HEK293 (cell line): Measurements from ENCODE around the gene RBM45.

Source experiments
- CTCF ChIA-PET: fragments of 350-600 bp; formaldehyde crosslinking; extraction: SDS; loops from one replicate; lab custom pipeline; 2021; ENCODE audit warnings: antibody characterized with exemption; lab: Yijun Ruan, JAX
- POLR2A ChIA-PET: fragments of 300-600 bp; formaldehyde crosslinking; extraction: SDS; loops from one replicate; lab custom pipeline; 2020; ENCODE audit warnings: antibody characterized with exemption, inconsistent platforms; lab: Yijun Ruan, JAX
- H3K27ac ChIP-seq: fragments of 200-500 bp; sonication (Bioruptor generic); 2 replicates; pipeline ENCODE4 v1.5.1; 2014; ENCODE audit warnings: low read depth, low read length, control low read depth, inconsistent platforms; ENCODE audit errors: extremely low read depth
- H3K36me3 ChIP-seq, 2 experiments: fragments of 200-500 bp in 1 of 2; sonication (Bioruptor generic) in 1 of 2; 1 replicate in 1 of 2; 2 replicates in 1 of 2; pipeline ENCODE4 v1.5.1; 2014 to 2017; ENCODE audit warnings: inconsistent platforms in 2 of 2, low read length in 2 of 2; ENCODE audit not compliant: control insufficient read depth in 2 of 2, insufficient read depth in 1 of 2
- H3K4me1 ChIP-seq: fragments of 200-500 bp; sonication (Bioruptor generic); 2 replicates; pipeline ENCODE4 v1.5.1; 2014; ENCODE audit warnings: mild to moderate bottlenecking, low read length, inconsistent platforms; ENCODE audit not compliant: control insufficient read depth, insufficient read depth
- H3K4me3 ChIP-seq: 2 replicates; pipeline ENCODE4 v1.5.1; 2011; ENCODE audit warnings: low read depth, mild to moderate bottlenecking, control low read depth, low read length, moderate library complexity
- H3K9me3 ChIP-seq: fragments of 200-500 bp; sonication (Bioruptor generic); 2 replicates; pipeline ENCODE4 v1.5.1; 2014; ENCODE audit warnings: low read depth, low read length, inconsistent platforms; ENCODE audit not compliant: control insufficient read depth, insufficient read depth
- GLIS2 ChIP-seq: fragments of 450-650 bp; formaldehyde crosslinking; IDR thresholded peaks from 2 replicates; pipeline ENCODE4 v1.5.1; 2016; ENCODE audit warnings: missing biosample characterization, missing genetic modification characterization
- HOXC10 ChIP-seq: sonication (generic); formaldehyde crosslinking; IDR thresholded peaks from 2 replicates; pipeline ENCODE4 v1.8.1; 2023; ENCODE audit warnings: mild to moderate bottlenecking, missing genetic modification reagents
- KLF8 ChIP-seq: fragments of 450-650 bp; formaldehyde crosslinking; IDR thresholded peaks from 2 replicates; pipeline ENCODE4 v1.5.1; 2016; ENCODE audit warnings: missing biosample characterization, missing genetic modification characterization
- PRDM1 ChIP-seq: fragments of 450-650 bp; formaldehyde crosslinking; IDR thresholded peaks from 2 replicates; pipeline ENCODE4; 2016; ENCODE audit warnings: missing biosample characterization, missing genetic modification characterization
- TRIM28 ChIP-seq: IDR thresholded peaks from 2 replicates; pipeline ENCODE4 v1.6.1; 2011; ENCODE audit warnings: low read length, control low read depth, borderline replicate concordance
- ZFP3 ChIP-seq: fragments of 450-650 bp; formaldehyde crosslinking; IDR thresholded peaks from 2 replicates; pipeline ENCODE4 v1.5.1; 2016; ENCODE audit warnings: low read depth, missing biosample characterization, missing genetic modification characterization
- ZNF157 ChIP-seq: fragments of 450-650 bp; formaldehyde crosslinking; IDR thresholded peaks from 2 replicates; pipeline ENCODE4 v1.5.1; 2016; ENCODE audit warnings: missing biosample characterization, missing genetic modification characterization
- ZNF366 ChIP-seq: fragments of 450-650 bp; formaldehyde crosslinking; conservative IDR thresholded peaks from 2 replicates; pipeline ENCODE4 v1.5.1; 2016; ENCODE audit warnings: missing biosample characterization, missing genetic modification characterization
- ZNF416 ChIP-seq: fragments of 450-650 bp; formaldehyde crosslinking; IDR thresholded peaks from 2 replicates; pipeline ENCODE4 v1.5.1; 2016; ENCODE audit warnings: missing biosample characterization, missing genetic modification characterization
- ZNF423 ChIP-seq: fragments of 450-650 bp; formaldehyde crosslinking; IDR thresholded peaks from 2 replicates; pipeline ENCODE4 v1.5.1; 2016; ENCODE audit warnings: missing biosample characterization, missing genetic modification characterization
- ZNF621 ChIP-seq: fragments of 450-650 bp; formaldehyde crosslinking; IDR thresholded peaks from 2 replicates; pipeline ENCODE4 v1.5.1; 2017; ENCODE audit warnings: missing biosample characterization, missing genetic modification characterization
- ZNF664 ChIP-seq: fragments of 450-650 bp; formaldehyde crosslinking; IDR thresholded peaks from 2 replicates; pipeline ENCODE4 v1.5.1; 2016; ENCODE audit warnings: missing biosample characterization, missing genetic modification characterization
- ZSCAN30 ChIP-seq: fragments of 450-650 bp; IDR thresholded peaks from 2 replicates; pipeline ENCODE4 v1.5.1; 2018; ENCODE audit warnings: missing biosample characterization, mild to moderate bottlenecking, missing genetic modification characterization, moderate library complexity
- TF ChIP-seq, protein P1 (sequence below): fragments of 450-650 bp; formaldehyde crosslinking; IDR thresholded peaks from 2 replicates; pipeline ENCODE4; 2016; ENCODE audit warnings: missing biosample characterization, missing genetic modification characterization
- TF ChIP-seq, protein P2 (sequence below): fragments of 450-650 bp; formaldehyde crosslinking; IDR thresholded peaks from 2 replicates; pipeline ENCODE4 v1.5.1; 2016; ENCODE audit warnings: missing biosample characterization, missing genetic modification characterization
- TF ChIP-seq, protein P3 (sequence below): fragments of 450-650 bp; formaldehyde crosslinking; IDR thresholded peaks from 2 replicates; pipeline ENCODE4 v1.5.1; 2016; ENCODE audit warnings: missing biosample characterization, missing genetic modification characterization
- TF ChIP-seq, protein P4 (sequence below): fragments of 450-650 bp; formaldehyde crosslinking; IDR thresholded peaks from 2 replicates; pipeline ENCODE4 v1.5.1; 2016; ENCODE audit warnings: missing biosample characterization, missing genetic modification characterization
- TF ChIP-seq, protein P5 (sequence below): fragments of 450-650 bp; formaldehyde crosslinking; IDR thresholded peaks from 2 replicates; pipeline ENCODE4 v1.5.1; 2016; ENCODE audit warnings: missing biosample characterization, missing genetic modification characterization
- TF ChIP-seq, protein P6 (sequence below): fragments of 450-650 bp; formaldehyde crosslinking; IDR thresholded peaks from 2 replicates; pipeline ENCODE4 v1.5.1; 2016; ENCODE audit warnings: missing biosample characterization, missing genetic modification characterization
- TF ChIP-seq, protein P7 (sequence below): IDR thresholded peaks from 2 replicates; pipeline ENCODE4 v1.6.1; 2011; ENCODE audit warnings: mild to moderate bottlenecking, low read depth, low read length, borderline replicate concordance

RBM45 gene

DNA sequence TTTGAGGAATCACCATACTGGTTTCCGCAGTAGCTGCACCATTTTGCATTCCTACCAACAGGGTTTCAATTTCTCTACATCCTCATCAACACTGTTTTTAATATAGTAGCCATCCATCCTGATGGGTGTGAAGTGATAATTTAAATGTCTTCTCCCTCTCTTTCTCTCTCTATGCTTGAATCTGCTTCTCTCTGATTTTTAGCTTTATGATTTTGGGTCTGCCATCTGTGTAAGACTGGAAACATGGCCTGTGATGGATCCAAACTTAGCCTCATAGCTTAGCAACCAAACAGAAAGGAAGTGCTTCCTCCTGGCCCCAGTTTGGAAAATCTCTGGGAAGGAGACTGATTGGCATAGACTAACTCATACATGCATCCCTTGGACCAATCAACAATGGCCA is 48.4 kb downstream of the RBM45 start:
- no peak for TF ChIP-seq TRIM28
- TF ChIP-seq GLIS2 (tag by site-specific recombination), result no peak
- TF ChIP-seq, protein P1, sequence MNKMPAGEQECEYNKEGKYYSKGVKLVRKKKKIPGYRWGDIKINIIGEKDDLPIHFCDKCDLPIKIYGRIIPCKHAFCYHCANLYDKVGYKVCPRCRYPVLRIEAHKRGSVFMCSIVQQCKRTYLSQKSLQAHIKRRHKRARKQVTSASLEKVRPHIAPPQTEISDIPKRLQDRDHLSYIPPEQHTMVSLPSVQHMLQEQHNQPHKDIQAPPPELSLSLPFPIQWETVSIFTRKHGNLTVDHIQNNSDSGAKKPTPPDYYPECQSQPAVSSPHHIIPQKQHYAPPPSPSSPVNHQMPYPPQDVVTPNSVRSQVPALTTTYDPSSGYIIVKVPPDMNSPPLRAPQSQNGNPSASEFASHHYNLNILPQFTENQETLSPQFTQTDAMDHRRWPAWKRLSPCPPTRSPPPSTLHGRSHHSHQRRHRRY (tag by site-specific recombination), result no peak
- no peak for TF ChIP-seq ZNF157 (tag by site-specific recombination)
- CTCF ChIA-PET, result no interaction called here

DNA sequence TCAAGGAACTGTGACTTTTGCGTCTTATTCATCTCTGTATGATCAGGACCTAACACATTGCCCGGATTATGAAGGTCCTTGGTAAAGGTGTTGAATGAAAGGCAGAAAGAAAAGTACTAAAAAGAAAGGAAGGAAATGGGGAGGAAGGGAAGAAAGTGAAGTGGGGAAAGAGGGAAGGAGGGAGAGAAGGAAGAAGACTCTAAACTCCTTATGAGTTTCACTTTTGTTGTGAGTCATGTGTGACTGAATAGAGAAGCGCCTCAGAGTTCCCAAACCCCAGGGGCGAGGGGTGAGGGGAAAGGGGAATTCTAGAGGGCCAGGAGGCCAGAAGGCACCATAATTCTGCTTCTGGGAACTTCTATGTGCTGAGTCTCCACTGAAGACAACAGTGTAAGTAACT is 51.2 kb downstream of the RBM45 start:
- Histone ChIP-seq H3K27ac (no peak overlapping the region), H3K9me3 (no peaks in the 10 kb centered on the region), H3K4me1 (no peaks in the 10 kb centered on the region), H3K36me3 (no peaks in the 10 kb centered on the region), H3K4me3 (no peak overlapping the region)
- ChIA-PET CTCF (interaction anchor here (0.7 kb wide), 2 partner anchors 84 to 758 kb away, joined by 3 to 8 read pairs; no protein-coding TSS in a partner anchor), POLR2A (no interaction called here)
- TF ChIP-seq, protein P2, sequence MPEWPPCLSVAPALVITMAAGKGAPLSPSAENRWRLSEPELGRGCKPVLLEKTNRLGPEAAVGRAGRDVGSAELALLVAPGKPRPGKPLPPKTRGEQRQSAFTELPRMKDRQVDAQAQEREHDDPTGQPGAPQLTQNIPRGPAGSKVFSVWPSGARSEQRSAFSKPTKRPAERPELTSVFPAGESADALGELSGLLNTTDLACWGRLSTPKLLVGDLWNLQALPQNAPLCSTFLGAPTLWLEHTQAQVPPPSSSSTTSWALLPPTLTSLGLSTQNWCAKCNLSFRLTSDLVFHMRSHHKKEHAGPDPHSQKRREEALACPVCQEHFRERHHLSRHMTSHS (tag by site-specific recombination), result no peak
- TF ChIP-seq PRDM1 (tag by site-specific recombination) (peak; percentile 85), ZNF416 (tag by site-specific recombination) (no peak), ZNF366 (tag by site-specific recombination) (0 out of 2 replicates have a peak, but pooled peaks have one; percentile 20)
- TF ChIP-seq, protein P1 (tag by site-specific recombination), result no peak
- TF ChIP-seq, protein P3, sequence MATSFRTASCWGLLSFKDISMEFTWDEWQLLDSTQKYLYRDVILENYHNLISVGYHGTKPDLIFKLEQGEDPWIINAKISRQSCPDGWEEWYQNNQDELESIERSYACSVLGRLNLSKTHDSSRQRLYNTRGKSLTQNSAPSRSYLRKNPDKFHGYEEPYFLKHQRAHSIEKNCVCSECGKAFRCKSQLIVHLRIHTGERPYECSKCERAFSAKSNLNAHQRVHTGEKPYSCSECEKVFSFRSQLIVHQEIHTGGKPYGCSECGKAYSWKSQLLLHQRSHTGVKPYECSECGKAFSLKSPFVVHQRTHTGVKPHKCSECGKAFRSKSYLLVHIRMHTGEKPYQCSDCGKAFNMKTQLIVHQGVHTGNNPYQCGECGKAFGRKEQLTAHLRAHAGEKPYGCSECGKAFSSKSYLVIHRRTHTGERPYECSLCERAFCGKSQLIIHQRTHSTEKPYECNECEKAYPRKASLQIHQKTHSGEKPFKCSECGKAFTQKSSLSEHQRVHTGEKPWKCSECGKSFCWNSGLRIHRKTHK, result no peak
- TF ChIP-seq, protein P4, sequence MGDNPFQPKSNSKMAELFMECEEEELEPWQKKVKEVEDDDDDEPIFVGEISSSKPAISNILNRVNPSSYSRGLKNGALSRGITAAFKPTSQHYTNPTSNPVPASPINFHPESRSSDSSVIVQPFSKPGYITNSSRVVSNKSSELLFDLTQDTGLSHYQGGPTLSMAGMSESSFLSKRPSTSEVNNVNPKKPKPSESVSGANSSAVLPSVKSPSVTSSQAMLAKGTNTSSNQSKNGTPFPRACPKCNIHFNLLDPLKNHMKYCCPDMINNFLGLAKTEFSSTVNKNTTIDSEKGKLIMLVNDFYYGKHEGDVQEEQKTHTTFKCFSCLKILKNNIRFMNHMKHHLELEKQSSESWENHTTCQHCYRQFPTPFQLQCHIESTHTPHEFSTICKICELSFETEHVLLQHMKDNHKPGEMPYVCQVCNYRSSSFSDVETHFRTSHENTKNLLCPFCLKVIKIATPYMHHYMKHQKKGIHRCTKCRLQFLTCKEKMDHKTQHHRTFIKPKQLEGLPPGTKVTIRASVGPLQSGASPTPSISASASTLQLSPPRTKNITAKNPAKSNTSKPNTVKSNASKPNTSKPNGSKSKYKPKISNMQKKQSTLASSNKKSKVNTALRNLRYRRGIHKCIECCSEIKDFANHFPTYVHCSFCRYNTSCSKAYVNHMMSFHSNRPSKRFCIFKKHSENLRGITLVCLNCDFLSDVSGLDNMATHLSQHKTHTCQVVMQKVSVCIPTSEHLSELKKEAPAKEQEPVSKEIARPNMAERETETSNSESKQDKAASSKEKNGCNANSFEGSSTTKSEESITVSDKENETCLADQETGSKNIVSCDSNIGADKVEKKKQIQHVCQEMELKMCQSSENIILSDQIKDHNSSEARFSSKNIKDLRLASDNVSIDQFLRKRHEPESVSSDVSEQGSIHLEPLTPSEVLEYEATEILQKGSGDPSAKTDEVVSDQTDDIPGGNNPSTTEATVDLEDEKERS (tag by site-specific recombination), result no peak

More for the DNA sequence above, 48.4 kb downstream of the RBM45 start:
- no peak overlapping the region for H3K4me3 ChIP-seq
- H3K27ac ChIP-seq, result no peak overlapping the region
- no peaks in the 10 kb centered on the region for H3K9me3 ChIP-seq
- POLR2A ChIA-PET, result no interaction called here
- H3K36me3 ChIP-seq, result no peaks in the 10 kb centered on the region
- no peaks in the 10 kb centered on the region for H3K4me1 ChIP-seq

DNA sequence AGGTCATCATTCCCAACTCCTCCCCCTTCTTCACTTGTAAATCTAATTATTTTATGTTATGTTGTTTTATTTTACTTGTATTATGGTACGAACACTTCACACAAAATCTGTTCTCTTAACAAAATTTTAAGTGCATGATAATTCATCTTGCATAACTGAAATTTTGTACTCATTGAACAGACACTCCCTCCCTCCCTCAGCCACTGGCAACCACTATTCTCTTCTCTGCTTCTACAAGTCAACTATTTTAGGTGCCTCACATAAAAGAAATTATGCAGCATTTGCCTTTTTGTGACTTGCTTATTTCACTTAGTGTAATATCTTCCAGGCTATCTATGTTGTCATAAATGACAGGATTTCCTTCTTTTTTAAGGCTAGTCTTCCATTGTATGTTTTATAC is 51.7 kb downstream of the RBM45 start:
- no peaks in the 10 kb centered on the region for H3K4me1 ChIP-seq
- no peaks in the 10 kb centered on the region for H3K36me3 ChIP-seq
- ChIA-PET POLR2A (no interaction called here), CTCF (no interaction called here)
- no peaks in the 10 kb centered on the region for H3K9me3 ChIP-seq
- no peak overlapping the region for H3K4me3 ChIP-seq
- TF ChIP-seq ZFP3 (no peak), ZSCAN30 (tag by site-specific recombination) (no peak), HOXC10 (CRISPR knock-in tag) (no peak), KLF8 (tag by site-specific recombination) (no peak), ZNF664 (tag by site-specific recombination) (no peak), ZNF423 (tag by site-specific recombination) (no peak), ZNF621 (tag by site-specific recombination) (no peak)
- TF ChIP-seq, protein P5, sequence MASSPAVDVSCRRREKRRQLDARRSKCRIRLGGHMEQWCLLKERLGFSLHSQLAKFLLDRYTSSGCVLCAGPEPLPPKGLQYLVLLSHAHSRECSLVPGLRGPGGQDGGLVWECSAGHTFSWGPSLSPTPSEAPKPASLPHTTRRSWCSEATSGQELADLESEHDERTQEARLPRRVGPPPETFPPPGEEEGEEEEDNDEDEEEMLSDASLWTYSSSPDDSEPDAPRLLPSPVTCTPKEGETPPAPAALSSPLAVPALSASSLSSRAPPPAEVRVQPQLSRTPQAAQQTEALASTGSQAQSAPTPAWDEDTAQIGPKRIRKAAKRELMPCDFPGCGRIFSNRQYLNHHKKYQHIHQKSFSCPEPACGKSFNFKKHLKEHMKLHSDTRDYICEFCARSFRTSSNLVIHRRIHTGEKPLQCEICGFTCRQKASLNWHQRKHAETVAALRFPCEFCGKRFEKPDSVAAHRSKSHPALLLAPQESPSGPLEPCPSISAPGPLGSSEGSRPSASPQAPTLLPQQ (tag by site-specific recombination), result no peak
- TF ChIP-seq, protein P6, sequence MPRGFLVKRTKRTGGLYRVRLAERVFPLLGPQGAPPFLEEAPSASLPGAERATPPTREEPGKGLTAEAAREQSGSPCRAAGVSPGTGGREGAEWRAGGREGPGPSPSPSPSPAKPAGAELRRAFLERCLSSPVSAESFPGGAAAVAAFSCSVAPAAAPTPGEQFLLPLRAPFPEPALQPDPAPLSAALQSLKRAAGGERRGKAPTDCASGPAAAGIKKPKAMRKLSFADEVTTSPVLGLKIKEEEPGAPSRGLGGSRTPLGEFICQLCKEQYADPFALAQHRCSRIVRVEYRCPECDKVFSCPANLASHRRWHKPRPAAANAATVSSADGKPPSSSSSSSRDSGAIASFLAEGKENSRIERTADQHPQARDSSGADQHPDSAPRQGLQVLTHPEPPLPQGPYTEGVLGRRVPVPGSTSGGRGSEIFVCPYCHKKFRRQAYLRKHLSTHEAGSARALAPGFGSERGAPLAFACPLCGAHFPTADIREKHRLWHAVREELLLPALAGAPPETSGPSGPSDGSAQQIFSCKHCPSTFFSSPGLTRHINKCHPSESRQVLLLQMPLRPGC, result no peak
- TF ChIP-seq, protein P7, sequence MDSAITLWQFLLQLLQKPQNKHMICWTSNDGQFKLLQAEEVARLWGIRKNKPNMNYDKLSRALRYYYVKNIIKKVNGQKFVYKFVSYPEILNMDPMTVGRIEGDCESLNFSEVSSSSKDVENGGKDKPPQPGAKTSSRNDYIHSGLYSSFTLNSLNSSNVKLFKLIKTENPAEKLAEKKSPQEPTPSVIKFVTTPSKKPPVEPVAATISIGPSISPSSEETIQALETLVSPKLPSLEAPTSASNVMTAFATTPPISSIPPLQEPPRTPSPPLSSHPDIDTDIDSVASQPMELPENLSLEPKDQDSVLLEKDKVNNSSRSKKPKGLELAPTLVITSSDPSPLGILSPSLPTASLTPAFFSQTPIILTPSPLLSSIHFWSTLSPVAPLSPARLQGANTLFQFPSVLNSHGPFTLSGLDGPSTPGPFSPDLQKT, result no peak
- H3K27ac ChIP-seq, result no peak overlapping the region
